Measurements from ENCODE around the gene PANK1. TPM values are rescaled to one million over a fixed set of nuclear protein-coding genes. Genes with fewer than 3 reads are reported as not detected.

Gene PANK1
- total RNA-seq, 3 donors from 2014 or later (not counting 1 experiment from before 2014, with no cell fraction given), result 0.85 to 2.2 (median 1.4) TPM

GRCh38 chr10:89566992-89567391, 78.0 kb downstream of the PANK1 start:
- no peaks in the 10 kb centered on the region for H3K9me3 Mint-ChIP-seq
- DNase-seq, result no peak
- no peak for TF ChIP-seq CTCF (IDR thresholded peaks at IDR 0.05)
- intact Hi-C loops (cut with micrococcal nuclease), result no loop called here
- H3K9me3 ChIP-seq (ENCODE audit: control insufficient read depth, insufficient read depth, low read length), result no peaks in the 10 kb centered on the region
- no peaks in the 10 kb centered on the region for H3K4me1 ChIP-seq (ENCODE audit: control insufficient read depth, insufficient read depth, low read length)
- no peak overlapping the region for H3K27ac Mint-ChIP-seq
- no peak overlapping the region for H3K27ac ChIP-seq (ENCODE audit: low read length)
- H3K36me3 Mint-ChIP-seq, result no peaks in the 10 kb centered on the region
- no peaks in the 10 kb centered on the region for H3K4me1 Mint-ChIP-seq
- 100% methylated on average over 2 of the region's 3 CpGs for WGBS (ENCODE audit: insufficient coverage)
- no peak overlapping the region for H3K4me3 ChIP-seq (ENCODE audit: low read length)
- H3K36me3 ChIP-seq (ENCODE audit: control insufficient read depth, insufficient read depth, low read length), result no peaks in the 10 kb centered on the region
- H3K4me3 Mint-ChIP-seq, result no peak overlapping the region
- no peaks in the 10 kb centered on the region for H3K27me3 ChIP-seq (ENCODE audit: control insufficient read depth, insufficient read depth, low read length)
- ATAC-seq, result no peak
- H3K27me3 Mint-ChIP-seq (ENCODE audit: low read depth in 2 of 2), result peaks cover 5 to 35% of the 10 kb centered on the region in 2 donors

GRCh38 chr10:89566095-89566950, 78.7 kb downstream of the PANK1 start:
- 81% methylated on average over 10 of the region's 10 CpGs for WGBS (ENCODE audit: insufficient coverage)
- Histone ChIP-seq H3K4me3 (ENCODE audit: low read length) (no peak overlapping the region), H3K36me3 (ENCODE audit: control insufficient read depth, insufficient read depth, low read length) (no peaks in the 10 kb centered on the region), H3K9me3 (ENCODE audit: control insufficient read depth, insufficient read depth, low read length) (no peaks in the 10 kb centered on the region), H3K27ac (ENCODE audit: low read length) (no peak overlapping the region), H3K4me1 (ENCODE audit: control insufficient read depth, insufficient read depth, low read length) (no peaks in the 10 kb centered on the region), H3K27me3 (ENCODE audit: control insufficient read depth, insufficient read depth, low read length) (no peaks in the 10 kb centered on the region)
- ATAC-seq (no peak), DNase-seq (no peak)
- no peak for TF ChIP-seq CTCF (IDR thresholded peaks at IDR 0.05)
- Mint-ChIP-seq H3K36me3 (no peaks in the 10 kb centered on the region), H3K27ac (no peak overlapping the region), H3K9me3 (no peaks in the 10 kb centered on the region), H3K4me3 (no peak overlapping the region), H3K27me3 (ENCODE audit: low read depth in 2 of 2) (peaks cover 5 to 38% of the 10 kb centered on the region in 2 donors), H3K4me1 (no peaks in the 10 kb centered on the region)
- intact Hi-C loops (cut with micrococcal nuclease), result no loop called here

GRCh38 chr10:89565180-89565579, 79.9 kb downstream of the PANK1 start:
- Histone ChIP-seq H3K36me3 (ENCODE audit: control insufficient read depth, insufficient read depth, low read length) (no peaks in the 10 kb centered on the region), H3K4me1 (ENCODE audit: control insufficient read depth, insufficient read depth, low read length) (no peaks in the 10 kb centered on the region), H3K27me3 (ENCODE audit: control insufficient read depth, insufficient read depth, low read length) (no peaks in the 10 kb centered on the region), H3K4me3 (ENCODE audit: low read length) (no peak overlapping the region), H3K9me3 (ENCODE audit: control insufficient read depth, insufficient read depth, low read length) (no peaks in the 10 kb centered on the region), H3K27ac (ENCODE audit: low read length) (no peak overlapping the region)
- no peak for ATAC-seq
- TF ChIP-seq CTCF (IDR thresholded peaks at IDR 0.05), result no peak
- no peak for DNase-seq
- H3K36me3 Mint-ChIP-seq, result no peaks in the 10 kb centered on the region
- WGBS (ENCODE audit: insufficient coverage), result no CpG with 5 or more reads among the region's 1 CpG
- H3K9me3 Mint-ChIP-seq, result no peaks in the 10 kb centered on the region
- no peak overlapping the region for H3K27ac Mint-ChIP-seq
- intact Hi-C loops (cut with micrococcal nuclease), result no loop called here
- no peaks in the 10 kb centered on the region for H3K4me1 Mint-ChIP-seq
- peaks cover 7 to 46% of the 10 kb centered on the region in 2 donors for H3K27me3 Mint-ChIP-seq (ENCODE audit: low read depth in 2 of 2)
- no peak overlapping the region for H3K4me3 Mint-ChIP-seq
